ENCODE results near the gene BPIFB2.

BPIFB2 gene

GRCh38 chr20:33022289-33022688, 14.8 kb downstream of the BPIFB2 start:
- DNase-seq (ENCODE audit: low read depth), result no peak

- no peak for DNase-seq (ENCODE audit: low read depth)
These were observed 15.4 kb downstream of the BPIFB2 start for GRCh38 chr20:33022694-33023438.

- DNase-seq (ENCODE audit: low read depth), result no peak
These were observed 16.1 kb downstream of the BPIFB2 start for GRCh38 chr20:33023439-33024242.

- no peak for DNase-seq (ENCODE audit: low read depth)
These were observed 16.7 kb downstream of the BPIFB2 start for GRCh38 chr20:33024243-33024560.

GRCh38 chr20:33024609-33025317, 17.3 kb downstream of the BPIFB2 start:
- DNase-seq (ENCODE audit: low read depth), result no peak

- DNase-seq (ENCODE audit: low read depth), result no peak
These were observed 17.9 kb downstream of the BPIFB2 start for GRCh38 chr20:33025318-33025876.

GRCh38 chr20:33026072-33026778, 18.7 kb downstream of the BPIFB2 start:
- DNase-seq (ENCODE audit: low read depth), result no peak

GRCh38 chr20:33026779-33027759, 19.6 kb downstream of the BPIFB2 start:
- no peak for DNase-seq (ENCODE audit: low read depth)

GRCh38 chr20:33027769-33028751, 20.6 kb downstream of the BPIFB2 start:
- DNase-seq (ENCODE audit: low read depth), result no peak

- no peak for DNase-seq (ENCODE audit: low read depth)
These were observed 21.4 kb downstream of the BPIFB2 start for GRCh38 chr20:33028875-33029274.

- no peak for DNase-seq (ENCODE audit: low read depth)
These were observed 22.6 kb downstream of the BPIFB2 start for GRCh38 chr20:33030076-33030475.

- DNase-seq (ENCODE audit: low read depth), result no peak
These were observed 23.1 kb downstream of the BPIFB2 start for GRCh38 chr20:33030569-33030968.

- DNase-seq (ENCODE audit: low read depth), result no peak
These were observed 24.0 kb downstream of the BPIFB2 start, which contains the start of gene BPIFB6 for GRCh38 chr20:33031531-33031930. Gene BPIFB6 (plus strand): TSS chr20:33031648. CDS start chr20:33031648, 0 bp downstream.

- no peak for DNase-seq (ENCODE audit: low read depth)
These were observed 25.1 kb downstream of the BPIFB2 start for GRCh38 chr20:33032555-33032954.

GRCh38 chr20:33033381-33033780, 25.9 kb downstream of the BPIFB2 start:
- no peak for DNase-seq (ENCODE audit: low read depth)

GRCh38 chr20:33034115-33034514, 26.6 kb downstream of the BPIFB2 start:
- no peak for DNase-seq (ENCODE audit: low read depth)

GRCh38 chr20:33034901-33035492, 27.5 kb downstream of the BPIFB2 start:
- no peak for DNase-seq (ENCODE audit: low read depth)

- no peak for DNase-seq (ENCODE audit: low read depth)
These were observed 30.0 kb downstream of the BPIFB2 start for GRCh38 chr20:33037456-33037855.

GRCh38 chr20:33038243-33038642, 30.7 kb downstream of the BPIFB2 start:
- no peak for DNase-seq (ENCODE audit: low read depth)
